ENCODE measurements around the gene SNCAIP. TPM values are rescaled to one million over a fixed set of nuclear protein-coding genes. Genes with fewer than 3 reads are reported as not detected.

The SNCAIP gene
- total and polyA plus RNA-seq, 2 experiments from 2014 or later = 6.1 to 11.9 TPM

DNA sequence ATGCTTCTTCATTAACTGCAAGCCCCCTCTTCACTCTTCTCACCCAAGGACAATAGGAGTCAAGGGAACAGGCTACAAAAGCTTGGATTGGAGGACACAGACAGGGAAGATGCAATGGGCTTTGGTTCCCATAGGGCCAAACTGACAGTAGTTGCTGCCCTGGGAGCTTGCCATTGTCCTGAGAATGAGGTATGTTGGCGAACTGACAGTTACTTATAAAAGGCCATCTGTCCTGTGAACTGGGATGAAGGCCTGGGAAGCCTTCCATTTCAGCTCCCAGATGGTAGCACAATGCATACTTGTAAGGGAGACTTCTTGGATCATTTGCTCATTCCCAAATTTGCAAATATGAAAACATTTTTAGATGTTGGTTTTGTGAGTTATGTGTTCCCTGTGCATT lies 88.9 kb downstream of the SNCAIP start:
- DNase-seq (ENCODE audit: low spot score) (no peak), ATAC-seq (no peak)
- Mint-ChIP-seq H3K9me3 (no peaks in the 10 kb centered on the region), H3K36me3 (ENCODE audit: low read depth) (no peaks in the 10 kb centered on the region), H3K4me3 (no peak overlapping the region), H3K4me1 (peaks cover 24% of the 10 kb centered on the region), H3K27me3 (ENCODE audit: insufficient read depth, low read depth, poor library complexity) (peaks cover 4% of the 10 kb centered on the region), H3K27ac (no peak overlapping the region)
- Histone ChIP-seq H3K79me2 (replicated peaks; ENCODE audit: insufficient read depth) (no peaks in the 10 kb centered on the region), H3K4me1 (ENCODE audit: insufficient read depth) (peaks cover 10% of the 10 kb centered on the region), H3K27me3 (ENCODE audit: insufficient read depth) (no peaks in the 10 kb centered on the region), H3K9me2 (ENCODE audit: insufficient read depth) (no peaks in the 10 kb centered on the region; the same call in 1 of the 2 replicates), H4K20me1 (replicated peaks; ENCODE audit: insufficient read depth) (no peaks in the 10 kb centered on the region), H3K36me3 (ENCODE audit: insufficient read depth) (no peaks in the 10 kb centered on the region), H3F3A (replicated peaks; ENCODE audit: low read depth) (no peaks in the 10 kb centered on the region), H3K27ac (ENCODE audit: low read depth) (no peak overlapping the region), H2AFZ (no peak overlapping the region), H3K4me3 (no peak overlapping the region), H3K4me2 (no peak overlapping the region)
- no peak for TF ChIP-seq ZNF331 (CRISPR knock-in tag; IDR thresholded peaks at IDR 0.05; ENCODE audit: low read depth)

GRCh38 chr5:122401976-122402725 lies 90.1 kb downstream of the SNCAIP start:
- H3K27me3 ChIP-seq (ENCODE audit: insufficient read depth) = no peaks in the 10 kb centered on the region
- H3F3A ChIP-seq (replicated peaks; ENCODE audit: low read depth) = no peaks in the 10 kb centered on the region
- no peak for DNase-seq (ENCODE audit: low spot score)
- peaks cover 10% of the 10 kb centered on the region for H3K4me1 ChIP-seq (ENCODE audit: insufficient read depth)
- Mint-ChIP-seq H3K4me3 (no peak overlapping the region), H3K27me3 (ENCODE audit: insufficient read depth, low read depth, poor library complexity) (peaks cover 4% of the 10 kb centered on the region), H3K9me3 (no peaks in the 10 kb centered on the region), H3K27ac (no peak overlapping the region), H3K4me1 (peaks cover 24% of the 10 kb centered on the region), H3K36me3 (ENCODE audit: low read depth) (no peaks in the 10 kb centered on the region)
- no peak overlapping the region for H3K4me3 ChIP-seq
- H4K20me1 ChIP-seq (replicated peaks; ENCODE audit: insufficient read depth) = no peaks in the 10 kb centered on the region
- no peak overlapping the region for H2AFZ ChIP-seq
- H3K9me2 ChIP-seq (ENCODE audit: insufficient read depth) = no peaks in the 10 kb centered on the region; the same call in 1 of the 2 replicates
- H3K4me2 ChIP-seq = no peak overlapping the region
- H3K27ac ChIP-seq (ENCODE audit: low read depth) = no peak overlapping the region
- no peaks in the 10 kb centered on the region for H3K79me2 ChIP-seq (replicated peaks; ENCODE audit: insufficient read depth)
- ATAC-seq = no peak
- H3K36me3 ChIP-seq (ENCODE audit: insufficient read depth) = no peaks in the 10 kb centered on the region
- TF ChIP-seq, protein P1, sequence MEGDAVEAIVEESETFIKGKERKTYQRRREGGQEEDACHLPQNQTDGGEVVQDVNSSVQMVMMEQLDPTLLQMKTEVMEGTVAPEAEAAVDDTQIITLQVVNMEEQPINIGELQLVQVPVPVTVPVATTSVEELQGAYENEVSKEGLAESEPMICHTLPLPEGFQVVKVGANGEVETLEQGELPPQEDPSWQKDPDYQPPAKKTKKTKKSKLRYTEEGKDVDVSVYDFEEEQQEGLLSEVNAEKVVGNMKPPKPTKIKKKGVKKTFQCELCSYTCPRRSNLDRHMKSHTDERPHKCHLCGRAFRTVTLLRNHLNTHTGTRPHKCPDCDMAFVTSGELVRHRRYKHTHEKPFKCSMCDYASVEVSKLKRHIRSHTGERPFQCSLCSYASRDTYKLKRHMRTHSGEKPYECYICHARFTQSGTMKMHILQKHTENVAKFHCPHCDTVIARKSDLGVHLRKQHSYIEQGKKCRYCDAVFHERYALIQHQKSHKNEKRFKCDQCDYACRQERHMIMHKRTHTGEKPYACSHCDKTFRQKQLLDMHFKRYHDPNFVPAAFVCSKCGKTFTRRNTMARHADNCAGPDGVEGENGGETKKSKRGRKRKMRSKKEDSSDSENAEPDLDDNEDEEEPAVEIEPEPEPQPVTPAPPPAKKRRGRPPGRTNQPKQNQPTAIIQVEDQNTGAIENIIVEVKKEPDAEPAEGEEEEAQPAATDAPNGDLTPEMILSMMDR (conservative IDR thresholded peaks at IDR 0.05; ENCODE audit: low read depth in 2 of 2) = no peak
- TF ChIP-seq, protein P2, sequence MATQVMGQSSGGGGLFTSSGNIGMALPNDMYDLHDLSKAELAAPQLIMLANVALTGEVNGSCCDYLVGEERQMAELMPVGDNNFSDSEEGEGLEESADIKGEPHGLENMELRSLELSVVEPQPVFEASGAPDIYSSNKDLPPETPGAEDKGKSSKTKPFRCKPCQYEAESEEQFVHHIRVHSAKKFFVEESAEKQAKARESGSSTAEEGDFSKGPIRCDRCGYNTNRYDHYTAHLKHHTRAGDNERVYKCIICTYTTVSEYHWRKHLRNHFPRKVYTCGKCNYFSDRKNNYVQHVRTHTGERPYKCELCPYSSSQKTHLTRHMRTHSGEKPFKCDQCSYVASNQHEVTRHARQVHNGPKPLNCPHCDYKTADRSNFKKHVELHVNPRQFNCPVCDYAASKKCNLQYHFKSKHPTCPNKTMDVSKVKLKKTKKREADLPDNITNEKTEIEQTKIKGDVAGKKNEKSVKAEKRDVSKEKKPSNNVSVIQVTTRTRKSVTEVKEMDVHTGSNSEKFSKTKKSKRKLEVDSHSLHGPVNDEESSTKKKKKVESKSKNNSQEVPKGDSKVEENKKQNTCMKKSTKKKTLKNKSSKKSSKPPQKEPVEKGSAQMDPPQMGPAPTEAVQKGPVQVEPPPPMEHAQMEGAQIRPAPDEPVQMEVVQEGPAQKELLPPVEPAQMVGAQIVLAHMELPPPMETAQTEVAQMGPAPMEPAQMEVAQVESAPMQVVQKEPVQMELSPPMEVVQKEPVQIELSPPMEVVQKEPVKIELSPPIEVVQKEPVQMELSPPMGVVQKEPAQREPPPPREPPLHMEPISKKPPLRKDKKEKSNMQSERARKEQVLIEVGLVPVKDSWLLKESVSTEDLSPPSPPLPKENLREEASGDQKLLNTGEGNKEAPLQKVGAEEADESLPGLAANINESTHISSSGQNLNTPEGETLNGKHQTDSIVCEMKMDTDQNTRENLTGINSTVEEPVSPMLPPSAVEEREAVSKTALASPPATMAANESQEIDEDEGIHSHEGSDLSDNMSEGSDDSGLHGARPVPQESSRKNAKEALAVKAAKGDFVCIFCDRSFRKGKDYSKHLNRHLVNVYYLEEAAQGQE (IDR thresholded peaks at IDR 0.05; ENCODE audit: unreplicated experiment) = no peak
- no peak for TF ChIP-seq EZH2phosphoT487 (IDR thresholded peaks at IDR 0.05; ENCODE audit: unreplicated experiment)
- TF ChIP-seq POLR2AphosphoS5 (IDR thresholded peaks at IDR 0.05; ENCODE audit: low read depth) = no peak
- no peak for TF ChIP-seq ZNF462 (CRISPR knock-in tag; IDR thresholded peaks at IDR 0.05)
- no peak for TF ChIP-seq EZH2 (IDR thresholded peaks at IDR 0.05; ENCODE audit: low read depth, unreplicated experiment)
- TF ChIP-seq ZNF114 (CRISPR knock-in tag; IDR thresholded peaks at IDR 0.05) = no peak
- TF ChIP-seq STAT1 (IDR thresholded peaks at IDR 0.05; ENCODE audit: unreplicated experiment) = no peak
- no peak for TF ChIP-seq CREB1 (CRISPR knock-in tag; IDR thresholded peaks at IDR 0.05; ENCODE audit: low read depth)

All from GM23338 (cell line).